NK-92 treated with Interleukin-12 subunit alpha and Interleukin-12 subunit beta, amount 100 ng/mL, for 24 hours (cell line): ENCODE data around the gene BRD3OS.

Experiments used
- DNase-seq: peaks from one replicate; lab custom pipeline; 2025; lab: John Stamatoyannopoulos, UW

The BRD3OS gene

DNA sequence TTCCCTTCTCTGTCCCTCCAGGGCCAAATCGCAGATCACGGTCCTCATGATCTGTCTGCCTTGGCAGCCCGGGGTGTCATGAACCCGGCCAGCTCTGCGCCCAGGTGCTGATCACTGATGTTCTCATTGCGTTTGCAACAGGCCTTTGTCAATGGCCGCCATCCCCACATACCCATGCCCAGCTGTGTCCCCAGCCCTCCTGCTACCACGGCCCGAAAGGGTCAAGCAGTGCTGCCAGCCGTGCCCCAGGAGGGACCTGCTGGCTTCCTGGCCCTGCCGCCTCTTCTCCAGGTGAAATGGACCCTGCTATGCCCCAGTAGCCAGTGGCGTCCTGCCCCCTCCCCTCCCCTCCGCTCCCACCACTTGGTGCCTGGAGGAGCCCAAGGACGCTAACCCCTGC lies 20.4 kb upstream of the BRD3OS start:
- DNase-seq = no peak

DNA sequence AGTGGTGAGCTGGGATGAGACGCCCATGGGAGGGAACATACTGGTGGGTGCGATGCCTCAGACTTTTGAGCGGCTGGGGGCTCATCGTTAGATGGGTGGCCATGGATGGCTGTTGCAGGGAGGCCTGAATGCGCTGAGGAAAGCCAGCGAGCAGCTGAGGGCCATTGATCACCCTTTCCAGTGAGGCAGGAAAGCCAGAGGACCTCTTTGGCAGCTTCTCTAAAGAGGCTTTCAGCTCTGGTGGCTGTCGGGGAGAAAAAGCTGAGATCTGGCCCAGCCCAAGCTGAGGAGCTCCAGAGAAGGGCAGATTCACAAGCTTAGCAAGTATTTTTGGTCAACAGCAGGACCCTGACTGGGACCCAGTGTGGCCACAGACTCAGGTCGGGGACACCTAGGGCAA lies 19.9 kb upstream of the BRD3OS start:
- DNase-seq = no peak

DNA sequence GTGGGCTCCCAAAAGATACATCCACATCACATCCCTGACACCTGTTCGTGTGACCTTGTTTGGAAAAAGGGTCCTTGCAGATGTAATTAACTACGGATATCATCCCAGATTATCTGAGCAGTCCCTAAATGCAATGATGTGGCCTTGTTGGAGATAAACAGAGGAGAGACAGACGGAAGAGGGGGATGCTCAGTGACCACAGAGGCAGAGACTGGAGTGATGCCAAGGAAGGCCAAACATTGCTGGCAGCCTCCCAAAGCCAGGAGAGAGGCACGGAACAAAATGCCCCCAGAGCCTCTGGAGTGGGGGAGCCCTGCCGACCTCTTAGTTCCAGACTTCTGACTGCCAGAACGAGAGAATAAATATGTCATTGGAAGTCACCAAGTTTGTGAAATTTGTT lies 18.1 kb upstream of the BRD3OS start:
- no peak for DNase-seq

DNA sequence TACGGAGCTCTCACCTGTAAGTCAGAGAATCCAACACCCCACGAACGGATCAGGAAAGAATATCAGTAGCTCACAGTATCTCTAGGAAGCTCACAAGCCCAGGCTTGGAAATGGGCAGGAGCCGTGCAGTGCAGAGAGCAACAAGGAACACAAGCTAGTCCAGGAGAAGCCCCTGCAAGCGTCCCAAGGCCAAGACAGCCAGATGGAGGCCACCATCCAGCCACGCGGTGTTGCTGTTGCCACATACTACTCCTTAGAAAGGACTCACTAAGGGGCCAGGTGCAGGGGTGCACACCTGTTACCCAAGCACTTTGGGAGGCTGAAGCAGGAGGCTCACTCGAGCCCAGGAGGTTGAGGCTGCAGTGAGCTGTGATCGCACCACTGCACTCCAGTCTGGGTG lies 17.7 kb upstream of the BRD3OS start:
- DNase-seq = no peak

DNA sequence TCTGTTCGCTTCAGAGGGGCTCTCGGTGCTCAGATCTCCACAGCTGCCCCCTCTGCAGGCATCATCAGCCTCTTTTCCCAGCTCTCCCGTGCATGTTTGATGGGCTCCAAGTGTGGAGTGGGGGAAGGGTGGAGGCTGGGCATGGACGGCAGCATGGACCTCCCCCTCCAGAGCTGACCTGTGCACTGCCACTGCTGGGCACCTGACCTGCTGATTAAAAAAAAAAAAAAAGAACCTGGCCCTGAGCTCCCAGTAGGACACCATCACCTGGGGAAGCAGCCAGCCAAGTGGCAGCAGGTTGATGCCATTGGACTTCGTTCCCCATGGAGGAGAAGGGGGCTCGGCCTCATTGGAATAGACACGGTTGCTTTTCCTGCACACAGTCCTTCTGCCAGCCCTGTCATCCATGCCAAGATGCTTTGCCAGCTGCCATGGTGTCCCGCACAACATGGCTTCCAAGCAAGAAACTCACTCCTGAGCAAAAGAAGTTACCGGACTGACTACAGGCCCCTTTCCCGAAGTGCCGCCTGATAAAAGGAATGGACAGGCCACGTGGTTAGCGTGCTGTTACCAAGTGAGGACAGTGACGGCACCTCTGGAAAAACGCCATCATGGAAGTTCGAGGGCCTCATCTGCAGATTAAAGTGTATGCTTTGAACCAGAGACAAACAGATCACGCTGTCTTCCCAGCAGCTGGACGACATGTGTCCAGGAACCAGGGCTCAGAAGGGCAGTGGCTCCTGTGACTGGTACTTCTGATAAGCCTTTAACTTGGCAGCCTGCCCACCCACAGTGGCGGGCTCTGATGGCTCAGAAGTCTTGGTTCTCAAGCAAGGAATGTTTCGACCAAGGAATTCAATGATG lies 14.7 kb upstream of the BRD3OS start:
- DNase-seq = no peak

DNA sequence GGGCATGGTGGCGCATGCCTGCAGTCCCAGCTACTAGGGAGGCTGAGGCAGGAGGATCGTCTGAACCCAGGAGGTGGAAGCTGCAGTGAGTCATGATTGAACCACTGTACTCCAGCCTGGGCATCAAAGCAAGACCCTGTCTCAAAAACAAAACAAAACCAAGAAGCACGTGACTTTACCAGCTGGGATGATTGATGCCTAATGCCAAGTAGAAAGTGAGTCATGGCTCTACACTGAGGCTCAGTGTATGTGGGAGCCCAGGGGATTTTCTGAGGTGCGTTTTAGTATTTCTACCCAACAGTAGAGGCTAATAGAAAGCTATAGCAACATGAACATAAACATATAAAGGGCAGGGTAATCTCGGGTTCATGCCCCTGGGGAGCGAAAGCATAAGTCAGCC lies 13.9 kb upstream of the BRD3OS start:
- no peak for DNase-seq

DNA sequence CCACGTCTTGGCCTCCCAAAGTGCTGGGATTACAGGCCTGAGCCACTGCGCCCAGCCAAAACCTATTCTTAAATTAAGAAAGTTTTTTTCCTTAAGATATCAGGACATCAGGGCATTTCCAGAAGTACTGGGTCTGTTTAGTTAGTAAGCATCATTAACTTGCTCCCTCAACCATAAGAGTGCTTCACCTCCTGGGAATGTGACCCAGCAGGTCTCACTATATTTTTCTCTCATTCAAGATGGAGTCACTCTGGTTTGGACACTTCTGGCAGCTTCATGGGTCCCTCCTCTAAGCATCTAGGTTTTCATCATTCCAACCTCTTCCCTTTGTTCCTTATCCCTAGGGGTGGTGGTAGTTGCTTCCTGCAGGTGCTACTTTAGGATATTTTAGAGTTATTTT lies 10.3 kb upstream of the BRD3OS start:
- DNase-seq = no peak

DNA sequence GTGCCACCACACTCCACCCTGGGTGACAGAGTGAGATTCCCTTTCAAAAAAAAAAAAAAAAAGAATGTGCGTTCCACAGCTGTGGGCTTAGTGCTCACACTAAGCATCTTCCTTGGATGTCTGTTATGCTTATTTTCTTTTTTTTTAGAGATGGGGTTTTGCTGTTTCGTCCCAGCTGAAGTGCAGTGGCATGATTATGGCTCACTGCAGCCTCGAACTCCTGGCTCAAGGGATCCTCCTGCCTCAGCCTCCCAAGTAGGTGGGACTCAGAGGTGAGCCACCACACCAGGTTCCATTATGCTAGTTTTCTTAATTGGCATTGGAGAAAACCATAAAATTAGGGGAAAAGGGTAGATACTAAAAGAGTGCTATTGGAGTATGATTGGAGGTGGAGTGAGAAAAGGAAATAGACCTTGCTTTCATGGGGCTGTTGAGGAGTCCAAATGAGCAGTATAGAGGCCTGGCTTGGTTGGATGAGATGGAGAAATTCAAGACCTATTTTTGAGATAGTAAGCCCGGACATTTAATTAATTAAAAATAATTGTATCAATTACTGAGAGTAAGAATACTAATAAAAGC lies 978 bp upstream of the BRD3OS start:
- DNase-seq = no peak

DNA sequence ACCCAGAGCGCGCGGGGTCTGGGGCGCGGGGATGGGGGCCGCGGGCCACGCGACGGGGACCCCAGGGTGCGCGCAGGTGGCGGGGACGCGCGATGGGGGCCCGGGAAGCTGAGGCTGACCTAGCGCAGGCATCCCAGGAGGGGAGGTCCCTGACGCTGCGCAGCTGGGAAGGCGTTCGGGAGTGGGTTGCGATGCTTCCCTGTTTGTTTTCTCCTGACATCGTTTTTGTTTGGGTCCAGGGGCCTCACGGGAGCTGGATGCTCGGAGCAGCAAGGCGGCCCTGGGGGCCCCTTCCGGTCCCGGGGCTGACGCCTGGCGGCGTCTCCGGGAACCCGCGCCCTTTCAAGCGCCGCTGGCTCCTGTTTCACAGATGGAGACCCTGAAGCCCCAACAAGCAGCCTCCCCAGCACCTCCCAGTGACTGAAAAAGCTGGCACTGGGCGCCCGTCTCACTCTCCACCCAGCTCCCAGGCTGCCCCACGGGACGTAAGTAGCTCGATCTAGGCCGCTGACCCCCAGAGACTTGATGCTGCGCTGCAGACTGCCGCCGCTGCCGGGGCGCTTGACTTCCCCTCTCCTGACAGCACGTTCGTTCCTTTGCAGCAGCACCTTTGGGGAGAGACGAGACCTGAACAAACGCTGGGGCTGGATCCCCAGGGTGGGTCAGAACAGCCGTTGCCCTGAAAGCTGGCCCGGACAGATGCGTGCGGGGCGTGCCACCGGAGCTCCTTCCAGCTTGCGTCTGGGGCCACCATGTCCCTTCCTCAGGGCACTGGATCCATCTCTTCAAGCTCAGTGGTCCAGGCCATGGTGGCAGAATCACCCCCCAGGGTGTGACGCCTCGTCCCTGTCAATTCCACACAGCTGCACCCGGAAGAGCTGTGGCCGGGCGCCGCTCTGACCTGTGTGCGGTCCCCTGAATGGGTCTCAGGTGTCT lies 593 bp downstream of the BRD3OS start:
- DNase-seq = no peak

DNA sequence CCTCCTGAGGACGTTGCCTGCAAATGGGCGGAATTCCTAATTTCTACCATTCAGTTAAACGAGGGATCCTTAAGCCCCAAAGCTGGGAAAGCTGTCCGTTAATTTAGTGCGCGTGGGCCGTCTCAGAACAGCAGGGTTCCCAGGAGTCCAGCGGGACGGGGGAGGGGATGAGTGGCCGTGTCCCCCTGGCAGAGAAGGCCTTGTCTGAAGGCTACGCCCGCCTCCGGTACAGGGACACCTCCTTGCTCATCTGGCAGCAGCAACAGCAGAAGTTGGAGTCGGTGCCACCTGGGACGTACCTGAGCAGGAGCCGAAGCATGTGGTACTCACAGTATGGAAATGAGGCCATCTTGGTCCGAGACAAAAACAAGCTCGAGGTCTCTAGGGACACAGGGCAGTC lies 1.3 kb downstream of the BRD3OS start:
- no peak for DNase-seq

DNA sequence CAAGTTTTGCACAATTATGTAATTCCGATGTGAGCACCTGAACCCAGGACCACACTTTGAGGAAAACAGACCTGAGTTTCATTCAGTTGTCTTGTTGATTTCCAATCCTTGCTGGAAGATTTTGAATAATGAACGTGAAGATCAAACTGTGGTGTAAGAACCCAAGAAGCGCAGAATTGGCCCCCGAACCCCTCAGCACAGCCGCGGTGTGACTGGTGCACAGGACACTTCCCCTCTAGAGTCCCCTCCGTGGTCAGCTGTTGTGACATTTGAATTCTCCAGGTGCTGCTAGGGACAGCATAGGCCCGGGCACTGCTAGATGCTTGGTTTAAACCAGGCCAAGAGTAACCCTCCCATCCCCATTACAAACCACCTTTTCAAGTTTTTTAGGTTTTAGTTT lies 1.7 kb downstream of the BRD3OS start:
- DNase-seq = no peak

DNA sequence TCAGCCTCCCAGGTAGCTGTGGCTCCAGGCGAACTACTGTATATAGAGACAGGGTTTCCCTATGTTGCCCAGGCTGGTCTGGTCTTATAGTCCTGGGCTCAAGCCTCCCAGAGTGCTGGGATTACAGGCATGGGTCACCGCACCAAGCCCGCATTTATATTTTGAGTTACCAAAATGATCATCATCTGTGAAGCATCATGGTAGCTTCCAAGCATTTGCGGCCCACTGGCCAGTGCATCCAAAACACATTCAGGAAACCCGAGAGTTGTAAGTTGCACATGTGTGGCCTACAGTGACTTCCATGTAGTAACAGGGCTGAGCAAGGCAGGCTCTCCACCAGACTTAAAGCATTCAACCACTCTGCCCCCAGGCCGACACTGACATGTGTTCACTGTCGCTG lies 2.3 kb downstream of the BRD3OS start:
- DNase-seq = no peak

DNA sequence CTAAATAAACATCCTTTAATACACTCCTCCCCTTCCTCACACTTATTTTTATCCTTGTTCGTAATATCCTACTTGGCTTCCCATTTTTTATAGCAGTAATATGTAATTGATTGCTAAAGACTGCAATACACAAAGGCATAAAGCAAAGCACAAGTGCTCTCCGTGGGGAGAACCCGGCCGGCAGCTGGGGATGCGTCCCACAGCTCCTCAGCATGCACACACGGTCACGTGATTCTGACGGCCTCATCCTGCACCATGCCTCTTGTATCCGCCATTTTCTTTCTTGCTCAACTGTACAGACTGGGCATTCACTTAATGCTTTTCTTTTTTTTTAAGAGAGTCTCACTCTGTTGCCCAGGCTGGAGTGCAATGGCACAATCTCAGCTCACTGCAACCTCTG lies 2.8 kb downstream of the BRD3OS start:
- DNase-seq = no peak

DNA sequence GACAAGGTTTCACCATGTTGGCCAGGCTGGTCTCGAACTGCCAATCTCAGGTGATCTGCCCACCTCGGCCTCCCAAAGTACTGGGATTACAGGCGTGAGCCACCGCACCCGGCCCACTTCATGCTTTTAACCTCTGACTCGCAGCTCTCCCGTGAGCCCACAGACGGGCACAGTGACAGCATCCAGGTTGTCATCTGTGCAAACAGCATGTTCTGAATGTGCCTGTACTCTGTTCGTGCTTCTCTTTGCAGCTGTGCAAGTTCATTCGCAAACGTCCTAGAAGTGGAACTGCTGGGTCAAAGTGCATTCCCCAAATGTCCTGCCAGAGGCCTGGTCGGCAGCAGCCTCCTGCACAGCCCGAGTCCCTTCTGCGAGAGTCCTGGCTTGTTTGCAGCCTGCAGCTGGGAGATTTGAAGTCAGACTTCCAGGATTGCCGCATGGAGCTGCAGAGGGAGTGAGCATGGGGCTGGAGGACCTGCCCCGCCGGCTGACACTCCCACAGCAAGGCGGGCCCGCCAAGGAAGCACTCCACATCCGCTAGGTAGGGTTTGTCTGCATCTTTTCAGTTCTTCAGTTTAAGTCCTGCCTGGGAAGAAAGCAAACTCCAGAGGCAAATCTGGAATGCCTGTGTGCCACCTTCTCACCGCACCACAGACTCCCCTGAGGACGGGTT lies 3.4 kb downstream of the BRD3OS start:
- DNase-seq = no peak

DNA sequence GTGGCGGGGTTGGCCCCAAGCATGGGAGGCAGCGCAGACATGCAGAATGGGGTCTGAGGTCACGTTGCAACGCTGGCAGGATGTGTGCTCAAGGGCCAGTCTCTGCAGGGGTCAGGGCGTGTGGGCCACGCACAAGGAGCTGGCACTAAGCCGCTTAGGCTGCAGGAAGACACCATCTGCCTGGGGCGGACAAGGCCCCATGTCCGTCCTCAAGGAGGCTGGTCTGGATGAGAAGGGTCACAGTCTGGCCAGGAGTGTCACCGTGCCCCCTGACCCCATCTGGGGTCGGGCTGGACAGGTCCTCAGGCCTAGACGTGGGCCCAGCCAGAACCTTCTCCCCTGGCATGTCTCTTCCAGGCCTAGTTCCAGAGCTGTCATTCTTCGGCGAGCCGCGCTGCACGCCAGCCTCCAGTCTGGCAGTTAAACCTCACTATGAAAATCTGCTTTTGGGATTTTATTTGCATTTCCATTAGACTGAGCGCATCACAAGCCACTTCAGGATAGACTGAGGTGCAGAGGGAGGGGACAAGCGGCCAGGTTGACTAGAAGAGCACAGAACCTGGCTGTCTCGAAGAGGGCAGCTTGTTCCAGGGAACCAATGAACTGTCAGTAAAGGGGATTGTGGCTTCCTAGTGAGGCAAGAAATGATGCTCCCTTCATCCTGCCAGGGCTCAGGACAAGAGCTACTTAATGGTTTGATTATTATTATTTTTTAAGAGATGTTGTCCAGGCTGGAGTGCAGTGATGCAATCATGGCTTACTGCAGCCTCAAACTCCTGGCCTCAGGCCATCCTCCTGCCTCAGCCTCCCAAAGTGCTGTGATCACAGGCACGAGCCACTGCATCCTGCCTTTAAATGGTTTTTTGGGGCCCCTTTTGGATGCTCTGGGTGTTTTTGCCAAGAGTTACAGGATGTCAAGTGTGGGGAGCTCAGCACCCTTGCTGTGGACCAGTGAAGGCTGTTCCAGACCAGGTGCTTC lies 4.3 kb downstream of the BRD3OS start:
- DNase-seq = no peak

DNA sequence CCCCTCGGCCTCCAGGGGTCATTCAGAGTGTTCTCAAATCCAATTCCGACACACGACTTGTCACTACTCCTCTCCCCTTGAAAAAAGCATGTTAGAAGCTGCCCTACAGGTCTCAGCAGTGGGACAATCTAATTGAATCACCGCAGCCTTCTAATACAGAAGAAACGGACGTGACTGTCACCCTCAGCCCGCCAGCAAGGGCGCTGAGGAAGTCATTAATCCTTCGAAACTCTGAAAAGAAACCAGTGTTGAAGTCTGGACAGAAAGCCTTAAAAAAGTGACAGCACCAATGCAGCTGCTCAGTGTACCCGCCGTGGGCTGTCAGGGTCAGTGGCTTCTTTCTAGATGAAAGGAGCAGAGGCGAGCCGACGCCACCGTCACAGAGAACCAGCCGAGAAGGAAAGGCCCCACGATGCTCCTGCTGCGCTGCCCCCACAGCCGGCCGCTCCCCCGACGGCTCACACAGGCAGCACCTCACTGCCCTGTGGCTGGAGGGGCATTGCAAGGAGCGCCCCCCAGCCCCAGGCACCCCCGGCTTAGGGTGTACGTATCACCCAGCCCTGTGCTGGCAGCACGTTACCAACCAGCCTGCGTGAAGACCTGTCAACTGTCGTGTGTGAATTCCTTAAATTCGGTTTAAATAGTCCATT lies 5.7 kb downstream of the BRD3OS start:
- DNase-seq = no peak

DNA sequence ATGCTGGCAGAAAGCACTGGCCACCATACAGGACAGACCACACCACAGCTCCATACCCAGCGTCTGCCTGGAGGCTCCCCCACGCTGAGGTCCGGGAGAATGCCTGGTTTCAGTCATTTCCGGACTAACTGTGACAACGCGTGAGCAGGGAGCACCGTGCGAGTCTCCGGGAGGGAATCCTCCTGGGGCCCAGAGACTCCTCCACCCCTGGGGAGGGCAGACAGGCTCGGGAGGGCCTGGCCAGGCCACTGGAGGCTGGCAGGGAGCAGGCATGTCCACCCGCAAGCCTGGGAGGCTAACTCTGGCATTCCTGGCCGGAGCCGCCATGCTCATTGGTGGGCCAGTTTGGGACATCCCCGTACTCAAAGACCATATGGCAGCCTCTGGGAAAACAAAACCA lies 6.5 kb downstream of the BRD3OS start:
- DNase-seq = no peak

DNA sequence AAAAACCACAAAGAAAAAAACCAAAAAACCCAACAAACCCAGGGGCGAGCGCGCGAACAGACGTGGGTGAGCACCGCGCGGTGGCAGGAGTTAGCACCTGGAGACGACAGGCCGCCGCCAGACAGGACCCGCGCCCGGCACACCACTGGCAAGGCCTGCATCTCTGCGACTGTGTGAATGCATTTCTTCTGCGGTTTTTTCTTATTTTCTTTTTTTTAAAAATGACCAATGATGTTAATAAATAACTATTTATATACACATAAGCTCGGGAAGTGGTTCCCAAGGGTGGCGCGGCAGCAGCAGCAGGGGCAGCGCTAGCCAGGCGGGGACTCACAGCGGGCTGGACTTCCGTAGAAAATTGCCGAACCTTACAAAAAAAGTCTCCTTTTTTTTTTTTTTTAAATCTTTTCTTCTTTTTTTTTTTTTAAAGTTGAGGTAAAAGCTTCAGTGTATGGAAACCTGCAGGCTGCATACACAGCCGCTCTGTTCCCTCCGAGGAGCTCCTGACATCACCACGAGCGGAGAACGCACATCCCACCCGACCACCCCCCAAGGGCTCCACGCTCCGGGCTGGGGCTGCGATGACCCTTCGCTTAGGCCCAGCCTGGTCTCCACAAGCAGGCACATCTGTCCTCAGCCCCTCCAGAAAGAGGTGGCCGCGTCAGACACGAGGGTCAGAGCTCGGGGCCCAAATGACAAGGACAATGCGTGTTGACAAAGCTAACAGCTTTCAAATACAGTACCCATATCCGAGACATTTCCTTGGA lies 7.4 kb downstream of the BRD3OS start:
- no peak for DNase-seq

DNA sequence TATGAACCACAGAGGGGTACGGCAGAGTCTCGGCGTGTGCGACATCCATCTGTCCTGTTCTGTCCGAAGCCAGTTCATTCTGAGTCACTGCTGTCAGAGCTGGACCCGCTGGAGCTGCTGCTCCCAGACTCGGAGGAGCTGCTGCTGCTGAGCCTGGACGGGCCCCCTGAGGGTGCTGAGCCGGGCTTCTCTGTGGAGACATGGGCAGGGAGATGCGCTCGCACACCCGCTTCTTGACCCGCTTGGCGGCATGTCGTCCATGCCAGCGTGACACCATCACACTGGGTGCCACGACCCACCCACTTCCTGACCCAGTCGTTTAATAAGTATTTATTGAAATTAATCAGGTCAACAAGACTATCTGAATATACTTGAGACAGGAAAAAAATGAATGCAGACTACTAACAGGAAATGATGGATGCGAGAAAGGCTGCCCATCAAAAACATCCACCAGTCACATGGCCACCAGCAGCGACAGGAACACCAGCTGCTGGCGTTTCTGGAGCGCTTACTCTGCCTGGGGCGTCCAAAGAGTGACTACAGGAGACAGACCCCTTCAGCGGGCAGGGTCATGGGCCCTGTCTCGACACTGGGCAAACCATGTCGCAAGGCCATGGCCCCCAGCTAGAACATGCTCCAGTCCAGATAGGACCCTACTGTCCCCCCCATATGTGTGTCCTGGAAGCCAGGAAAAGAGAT lies 8.4 kb downstream of the BRD3OS start:
- DNase-seq = no peak
